Peyer's patch (tissue), 4 donors: Measurements from ENCODE around the gene KCNQ5.

Experiments used
- POLR2A ChIP-seq, 2 donors: fragments of 450-650 bp; IDR thresholded peaks; one replicate each; pipeline ENCODE4 v1.5.1; 2017; ENCODE audit warnings: antibody characterized with exemption in 2 of 2, mild to moderate bottlenecking in 2 of 2, moderate library complexity in 2 of 2
- TF ChIP-seq, protein P1 (sequence below), 6 experiments: fragments of 450-650 bp in 4 of 6; fragments of 200-600 bp in 2 of 6; sonication (generic) in 1 of 6; IDR thresholded peaks; one replicate each; pipeline ENCODE4 v1.5.1; 2017 to 2019; ENCODE audit warnings: antibody characterized with exemption in 6 of 6, mild to moderate bottlenecking in 3 of 6, moderate library complexity in 1 of 6

DNA sequence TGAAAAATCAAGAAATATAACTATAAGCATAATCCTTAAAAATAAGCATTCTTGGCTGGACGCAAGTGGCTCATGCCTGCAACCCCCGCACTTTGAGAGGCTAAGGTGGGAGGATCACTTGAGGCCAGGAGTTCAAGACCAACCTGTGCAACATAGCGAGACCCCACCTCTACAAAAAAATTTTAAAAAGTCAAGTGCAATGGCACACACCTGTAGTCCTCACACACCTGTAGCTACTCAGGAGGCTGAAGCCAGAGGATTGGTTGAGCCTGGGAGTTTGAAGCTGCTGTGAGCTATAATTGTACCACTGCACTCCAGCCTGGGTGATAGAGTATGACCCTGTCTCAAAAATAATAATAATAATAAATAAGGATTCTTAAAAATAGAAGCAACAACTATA, 494.5 kb downstream of the KCNQ5 start:
- TF ChIP-seq, protein P1, sequence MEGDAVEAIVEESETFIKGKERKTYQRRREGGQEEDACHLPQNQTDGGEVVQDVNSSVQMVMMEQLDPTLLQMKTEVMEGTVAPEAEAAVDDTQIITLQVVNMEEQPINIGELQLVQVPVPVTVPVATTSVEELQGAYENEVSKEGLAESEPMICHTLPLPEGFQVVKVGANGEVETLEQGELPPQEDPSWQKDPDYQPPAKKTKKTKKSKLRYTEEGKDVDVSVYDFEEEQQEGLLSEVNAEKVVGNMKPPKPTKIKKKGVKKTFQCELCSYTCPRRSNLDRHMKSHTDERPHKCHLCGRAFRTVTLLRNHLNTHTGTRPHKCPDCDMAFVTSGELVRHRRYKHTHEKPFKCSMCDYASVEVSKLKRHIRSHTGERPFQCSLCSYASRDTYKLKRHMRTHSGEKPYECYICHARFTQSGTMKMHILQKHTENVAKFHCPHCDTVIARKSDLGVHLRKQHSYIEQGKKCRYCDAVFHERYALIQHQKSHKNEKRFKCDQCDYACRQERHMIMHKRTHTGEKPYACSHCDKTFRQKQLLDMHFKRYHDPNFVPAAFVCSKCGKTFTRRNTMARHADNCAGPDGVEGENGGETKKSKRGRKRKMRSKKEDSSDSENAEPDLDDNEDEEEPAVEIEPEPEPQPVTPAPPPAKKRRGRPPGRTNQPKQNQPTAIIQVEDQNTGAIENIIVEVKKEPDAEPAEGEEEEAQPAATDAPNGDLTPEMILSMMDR (IDR thresholded peaks at IDR 0.05): no peak
- no peak for TF ChIP-seq POLR2A (IDR thresholded peaks at IDR 0.05)
